Spleen (tissue), 13 donors: ENCODE data around the gene TAF11L7. TPM values are rescaled to one million over a fixed set of nuclear protein-coding genes. Genes with fewer than 3 reads are reported as not detected.
"Not testable (repeated sequence)": the region's sequence is repeated elsewhere in the genome, so short reads cannot be mapped to it uniquely, and the experiment has no call there.

Experiments used
- DNase-seq: peaks from one replicate; pipeline ENCODE4 v3.0.0-alpha.2; 2020
- H3K27ac ChIP-seq, 8 donors: fragments of 200-600 bp; sonication (generic) in 7 of 8; 1 replicate in 4 of 8; 2 replicates in 4 of 8; pipeline versions ENCODE4 v1.5.0 to v1.8.0; 2016 to 2021; ENCODE audit warnings: inconsistent platforms in 4 of 8, mild to moderate bottlenecking in 4 of 8, moderate library complexity in 1 of 8
- H3K27me3 ChIP-seq, 7 donors: fragments of 200-600 bp; sonication (generic) in 6 of 7; replicated peaks in 1 of 7; 1 replicate in 4 of 7; 2 replicates in 3 of 7; pipeline versions ENCODE4 v1.5.0 to v1.8.0; 2016 to 2021; ENCODE audit warnings: inconsistent platforms in 3 of 7, mild to moderate bottlenecking in 1 of 7
- H3K36me3 ChIP-seq, 6 donors: fragments of 200-600 bp; sonication (generic) in 5 of 6; 1 replicate in 4 of 6; 2 replicates in 2 of 6; pipeline versions ENCODE4 v1.5.0 to v1.8.0; 2016 to 2021; ENCODE audit warnings: inconsistent platforms in 2 of 6
- H3K4me1 ChIP-seq, 6 donors: fragments of 200-600 bp; sonication (generic) in 5 of 6; 1 replicate in 3 of 6; 2 replicates in 3 of 6; pipeline versions ENCODE4 v1.5.0 to v1.8.0; 2016 to 2021; ENCODE audit warnings: inconsistent platforms in 3 of 6
- H3K4me3 ChIP-seq, 8 donors: fragments of 200-600 bp; sonication (generic) in 7 of 8; 1 replicate in 4 of 8; 2 replicates in 4 of 8; pipeline versions ENCODE4 v1.5.0 to v1.8.0; 2016 to 2021; ENCODE audit warnings: inconsistent platforms in 4 of 8, mild to moderate bottlenecking in 4 of 8, moderate library complexity in 2 of 8
- H3K9me3 ChIP-seq, 8 donors: fragments of 200-600 bp; sonication (generic) in 7 of 8; 1 replicate in 4 of 8; 2 replicates in 4 of 8; pipeline versions ENCODE4 v1.5.0 to v1.8.0; 2016 to 2021; ENCODE audit warnings: inconsistent platforms in 4 of 8
- POLR2A ChIP-seq, 3 donors: fragments of 450-650 bp; IDR thresholded peaks; one replicate each; pipeline ENCODE4 v1.5.1; 2017; ENCODE audit warnings: antibody characterized with exemption in 3 of 3, mild to moderate bottlenecking in 1 of 3
- POLR2AphosphoS5 ChIP-seq, 3 donors: sonication (generic); formaldehyde crosslinking; IDR thresholded peaks; one replicate each; pipeline ENCODE4 v1.5.1; 2017; ENCODE audit warnings: antibody characterized with exemption in 3 of 3
- WGBS, 5 donors: extraction: QIAGEN DNeasy Blood & Tissue Kit in 3 of 5; methylation state at CpG; one replicate each; pipeline versions ENCODE4 v1.1.5 to v1.1.7; 2013 to 2018; 5-methylcytosine and 5-hydroxymethylcytosine counted together
- intact Hi-C: fragments of 100-400 bp; cut with DNase I; formaldehyde crosslinking; loops from one replicate; pipeline ENCODE4 v1.15.0; 2023; ENCODE audit warnings: low total_unique reads
- long read RNA-seq, 2 donors: transcript quantifications; one replicate each; lab custom pipeline, GENCODE V29; 2026
- polyA plus RNA-seq, 3 donors: library from polyadenylated mRNA; stranded (reverse); fragments of 200-250 nt; gene quantifications; one replicate each; pipeline ENCODE4 v1.2.1, GENCODE V29; 2013
- total RNA-seq, 7 donors: library from RNA; depleted of rRNA in 3 of 7; stranded (reverse); fragments of >200 nt in 3 of 7; fragmentation: NEBNext Ultra II Directional in 4 of 7; extraction: Animal tissue kit (Norgen Biotek cat#: 25700) in 4 of 7; gene quantifications; one replicate each; pipeline versions ENCODE4 v1.1.0 to v1.2.1, GENCODE V29; 2016 to 2021
- TF ChIP-seq, protein P1 (sequence below), 11 experiments: fragments of 200-600 bp in 7 of 11; fragments of 450-650 bp in 4 of 11; sonication (generic) in 4 of 11; IDR thresholded peaks in 8 of 11; conservative IDR thresholded peaks in 3 of 11; 1 replicate in 7 of 11; 2 replicates in 4 of 11; pipeline versions ENCODE4 v1.4.0 to v1.8.0; 2016 to 2021; ENCODE audit warnings: antibody characterized with exemption in 11 of 11, inconsistent platforms in 4 of 11, mild to moderate bottlenecking in 1 of 11
- donor health status: healthy with polysubstance abuse.
- donor health status: DM: no; HTN: no; CAD: no; lungs with moderate emphysema.
- donor health status: DM: no; HTN: no; CAD: no.
- donor health status: Bipolar disorder and iron deficiency.
- donor health status: healthy.
- donor health status: DM: no; HTN: no; CAD: no.
- donor health status: DM: yes; HTN: yes; CAD: no.

TAF11L7 gene
- total RNA-seq (not detected), polyA plus RNA-seq (not detected)
- long read RNA-seq, donor 1, result 0 reads
- long read RNA-seq, donor 2, result 0 reads

DNA sequence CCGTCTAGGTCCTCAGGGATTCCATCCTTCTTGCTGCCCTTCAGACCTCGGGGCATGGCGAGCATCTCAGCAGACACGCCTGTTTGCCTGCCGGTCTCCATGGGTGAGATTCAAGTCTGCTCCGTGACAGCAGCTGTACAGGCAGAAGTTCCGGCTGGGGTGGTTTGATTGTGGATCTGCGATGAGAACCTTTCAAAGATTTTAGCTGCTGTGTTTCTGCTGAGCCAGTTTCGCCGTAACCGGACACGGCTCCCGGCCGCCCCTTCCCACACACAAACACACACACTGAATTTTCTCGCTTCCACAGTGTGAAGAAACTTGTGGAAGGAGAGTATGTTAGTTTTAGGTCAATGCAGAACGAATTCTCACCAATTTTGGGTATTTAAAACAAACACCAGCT lies at the start of gene TAF11L7:
Gene TAF11L7 (minus strand): TSS at position 101 of the 400 bp plus-strand sequence.
- H3K4me1 ChIP-seq, DNase-seq, intact Hi-C loops, H3K27me3 ChIP-seq, H3K4me3 ChIP-seq, H3K9me3 ChIP-seq, H3K27ac ChIP-seq, H3K36me3 ChIP-seq: not testable (repeated sequence)
- no CpG with 5 or more reads among the region's 16 CpGs for WGBS, 5 donors

DNA sequence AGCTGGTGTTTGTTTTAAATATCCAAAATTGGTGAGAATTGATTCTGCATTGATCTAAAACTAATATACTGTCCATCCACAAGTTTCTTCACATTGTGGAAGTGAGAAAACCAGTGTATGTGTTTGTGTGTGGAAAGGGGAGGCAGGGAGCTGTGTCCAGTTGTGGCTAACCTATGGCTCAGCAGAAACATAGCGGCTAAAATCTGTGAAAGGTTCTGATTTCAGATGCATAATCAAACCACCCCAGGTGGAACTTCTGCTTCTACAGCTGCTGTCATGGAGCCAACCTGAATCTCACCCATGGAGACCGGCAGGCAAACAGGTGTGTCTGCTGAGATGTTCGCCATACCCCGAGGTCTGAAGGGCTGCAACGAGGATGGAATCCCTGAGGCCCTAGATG lies 48.6 kb upstream of the TAF11L7 start, which contains the start of gene TAF11L14:
Gene TAF11L14 (plus strand): TSS at position 301 of the 400 bp plus-strand sequence.
- Histone ChIP-seq H3K36me3 (no peaks in the 10 kb centered on the region), H3K27me3 (no peaks in the 10 kb centered on the region), H3K4me1 (no peaks in the 10 kb centered on the region), H3K9me3 (no peaks in the 10 kb centered on the region), H3K4me3 (no peak within 1 kb of the TSS), H3K27ac (no peak within 1 kb of the TSS)
- no peak for DNase-seq
- TF ChIP-seq, protein P1, sequence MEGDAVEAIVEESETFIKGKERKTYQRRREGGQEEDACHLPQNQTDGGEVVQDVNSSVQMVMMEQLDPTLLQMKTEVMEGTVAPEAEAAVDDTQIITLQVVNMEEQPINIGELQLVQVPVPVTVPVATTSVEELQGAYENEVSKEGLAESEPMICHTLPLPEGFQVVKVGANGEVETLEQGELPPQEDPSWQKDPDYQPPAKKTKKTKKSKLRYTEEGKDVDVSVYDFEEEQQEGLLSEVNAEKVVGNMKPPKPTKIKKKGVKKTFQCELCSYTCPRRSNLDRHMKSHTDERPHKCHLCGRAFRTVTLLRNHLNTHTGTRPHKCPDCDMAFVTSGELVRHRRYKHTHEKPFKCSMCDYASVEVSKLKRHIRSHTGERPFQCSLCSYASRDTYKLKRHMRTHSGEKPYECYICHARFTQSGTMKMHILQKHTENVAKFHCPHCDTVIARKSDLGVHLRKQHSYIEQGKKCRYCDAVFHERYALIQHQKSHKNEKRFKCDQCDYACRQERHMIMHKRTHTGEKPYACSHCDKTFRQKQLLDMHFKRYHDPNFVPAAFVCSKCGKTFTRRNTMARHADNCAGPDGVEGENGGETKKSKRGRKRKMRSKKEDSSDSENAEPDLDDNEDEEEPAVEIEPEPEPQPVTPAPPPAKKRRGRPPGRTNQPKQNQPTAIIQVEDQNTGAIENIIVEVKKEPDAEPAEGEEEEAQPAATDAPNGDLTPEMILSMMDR (IDR thresholded peaks at IDR 0.05 in 8 of 11, conservative IDR thresholded peaks at IDR 0.05 in 3 of 11), result no peak
- TF ChIP-seq POLR2AphosphoS5 (IDR thresholded peaks at IDR 0.05), result no peak
- no peak for TF ChIP-seq POLR2A (IDR thresholded peaks at IDR 0.05)
- intact Hi-C loops, result no loop called here
- WGBS, 5 donors, result 83 to 94% (median 92%) methylated on average over 4 to 5 of the region's 5 CpGs

DNA sequence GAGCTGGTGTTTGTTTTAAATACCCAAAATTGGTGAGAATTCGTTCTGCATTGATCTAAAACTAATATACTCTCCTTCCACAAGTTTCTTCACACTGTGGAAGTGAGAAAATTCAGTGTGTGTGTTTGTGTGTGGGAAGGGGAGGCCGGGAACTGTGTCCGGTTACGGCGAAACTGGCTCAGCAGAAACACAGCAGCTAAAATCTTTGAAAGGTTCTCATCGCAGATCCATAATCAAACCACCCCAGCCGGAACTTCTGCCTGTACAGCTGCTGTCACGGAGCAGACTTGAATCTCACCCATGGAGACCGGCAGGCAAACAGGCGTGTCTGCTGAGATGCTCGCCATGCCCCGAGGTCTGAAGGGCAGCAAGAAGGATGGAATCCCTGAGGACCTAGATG lies 46.2 kb upstream of the TAF11L7 start, which contains the start of gene TAF11L13:
Gene TAF11L13 (plus strand): TSS at position 301 of the 400 bp plus-strand sequence.
- intact Hi-C loops, H3K9me3 ChIP-seq: not testable (repeated sequence)
- 74 to 97% (median 86%) methylated on average over 4 to 9 of the region's 12 CpGs for WGBS, 5 donors

DNA sequence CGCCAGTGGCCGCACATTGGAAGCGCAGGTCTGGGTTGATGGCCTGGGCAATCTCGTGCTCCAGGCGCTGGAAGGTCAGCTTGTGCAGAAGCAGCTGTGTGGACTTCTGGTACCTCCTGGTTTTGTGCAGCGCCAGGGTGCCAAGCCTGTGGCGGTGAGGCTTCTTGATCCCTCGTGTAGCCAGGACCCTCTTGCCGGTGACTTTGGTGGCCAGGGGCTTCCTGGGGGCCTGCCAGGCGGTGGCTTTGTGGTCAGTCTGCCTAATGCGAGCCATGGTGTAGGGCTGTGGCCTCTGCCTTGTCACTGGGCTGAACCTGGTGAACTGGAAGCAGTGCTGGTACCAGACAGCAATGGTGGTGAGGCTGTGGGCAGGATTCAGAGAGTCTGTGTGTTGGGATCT lies 40.1 kb upstream of the TAF11L7 start:
- no peaks in the 10 kb centered on the region for H3K27me3 ChIP-seq
- no peaks in the 10 kb centered on the region for H3K4me1 ChIP-seq
- no peak for DNase-seq
- no peaks in the 10 kb centered on the region for H3K36me3 ChIP-seq
- 84 to 95% (median 90%) methylated on average over 9 to 11 of the region's 11 CpGs; no CpG with 5 or more reads in 1 of the 5 donors for WGBS, 5 donors
- H3K27ac ChIP-seq, result no peak overlapping the region
- TF ChIP-seq, protein P1 (IDR thresholded peaks at IDR 0.05 in 8 of 11, conservative IDR thresholded peaks at IDR 0.05 in 3 of 11), result no peak
- TF ChIP-seq POLR2AphosphoS5 (IDR thresholded peaks at IDR 0.05), result no peak
- no peak for TF ChIP-seq POLR2A (IDR thresholded peaks at IDR 0.05)
- intact Hi-C loops, result no loop called here
- no peak overlapping the region for H3K4me3 ChIP-seq
- peaks cover 0 to 2% (median 0%) of the 10 kb centered on the region in 8 donors for H3K9me3 ChIP-seq

More for the DNA sequence above, 46.2 kb upstream of the TAF11L7 start, which contains the start of gene TAF11L13:
- H3K27me3 ChIP-seq, H3K4me1 ChIP-seq, H3K36me3 ChIP-seq, DNase-seq, H3K4me3 ChIP-seq, H3K27ac ChIP-seq: not testable (repeated sequence)

DNA sequence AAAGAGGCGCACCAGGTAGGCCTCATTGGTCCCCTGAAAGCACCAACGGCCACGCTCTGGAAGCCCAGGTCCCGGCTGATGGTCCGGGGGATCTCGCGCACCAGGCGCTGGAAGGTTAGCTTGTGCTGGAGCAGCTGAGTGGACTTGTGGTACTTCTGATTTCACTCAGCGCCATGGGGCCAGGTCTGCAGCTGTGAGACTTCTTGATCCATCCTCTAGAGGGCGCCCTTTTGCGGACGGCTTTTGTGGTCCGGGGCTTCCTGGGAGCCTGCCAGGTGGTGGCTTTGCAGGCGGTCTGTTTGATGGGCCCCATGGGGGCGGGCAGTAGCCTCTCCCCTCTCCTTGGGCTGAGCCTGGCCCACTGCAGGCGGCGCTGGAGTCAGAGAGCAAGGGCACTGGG lies 35.1 kb upstream of the TAF11L7 start:
- DNase-seq, result no peak
- WGBS, 5 donors, result 77 to 94% (median 89%) methylated on average over 10 to 17 of the region's 17 CpGs
- intact Hi-C loops, result no loop called here

More for the DNA sequence above, 35.1 kb upstream of the TAF11L7 start:
- Histone ChIP-seq H3K9me3 (peaks cover 0 to 8% (median 0%) of the 10 kb centered on the region in 8 donors), H3K4me1 (no peaks in the 10 kb centered on the region), H3K36me3 (no peaks in the 10 kb centered on the region), H3K4me3 (no peak overlapping the region), H3K27ac (no peak overlapping the region), H3K27me3 (no peaks in the 10 kb centered on the region)
- TF ChIP-seq POLR2AphosphoS5 (IDR thresholded peaks at IDR 0.05), result no peak
- TF ChIP-seq POLR2A (IDR thresholded peaks at IDR 0.05), result no peak
- TF ChIP-seq, protein P1 (IDR thresholded peaks at IDR 0.05 in 8 of 11, conservative IDR thresholded peaks at IDR 0.05 in 3 of 11), result no peak
